ENCODE data around the gene BABAM1. TPM values are rescaled to one million over a fixed set of nuclear protein-coding genes. Genes with fewer than 3 reads are reported as not detected.

The BABAM1 gene
- total and polyA plus RNA-seq, 9 of the 15 experiments (the other 6 are each of a cell fraction or from before 2014, with no cell fraction given): 14.7 to 160 (median 113) TPM

DNA sequence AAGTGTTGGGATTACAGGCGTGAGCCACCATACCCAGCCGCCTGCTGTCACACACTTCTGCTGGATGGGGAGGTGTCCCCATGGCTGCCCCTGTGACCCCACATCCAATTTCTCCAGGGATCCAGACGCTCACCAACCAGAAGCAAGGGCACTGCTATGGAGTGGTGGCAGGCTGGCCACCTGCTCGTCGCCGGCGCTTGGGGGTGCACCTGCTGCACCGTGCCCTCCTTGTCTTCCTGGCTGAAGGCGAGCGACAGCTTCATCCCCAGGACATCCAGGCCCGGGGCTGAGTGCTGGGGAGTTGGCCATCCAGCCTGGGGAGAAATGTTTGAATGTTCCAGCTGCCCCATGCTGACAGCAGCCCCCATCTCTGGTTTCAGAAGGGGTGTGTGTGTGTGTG, 19.0 kb downstream of the BABAM1 start:
- H3K4me1 ChIP-seq (replicated peaks in 1 of 2; ENCODE audit: control insufficient read depth in 2 of 2, insufficient read depth in 2 of 2, low read length in 2 of 2): peaks cover 2 to 40% of the 10 kb centered on the region in 2 experiments; a peak in 4 of 5 replicates
- no peak for DNase-seq (ENCODE audit: extremely low read depth in 1 of 4, low spot score in 3 of 4)
- POLR2A ChIA-PET: no interaction called here
- H3K79me2 ChIP-seq (ENCODE audit: control insufficient read depth, insufficient read depth, low read length): peaks cover 5% of the 10 kb centered on the region; the same call in 2 of the 3 replicates
- no peak overlapping the region; the same call in 2 of the 3 replicates for H3K27ac ChIP-seq (ENCODE audit: extremely low read depth, low read depth, low read length)
- H3K36me3 ChIP-seq (ENCODE audit: control insufficient read depth, insufficient read depth, low read length): peaks cover 13% of the 10 kb centered on the region; the same call in 1 of the 3 replicates
- TF ChIP-seq, protein P1, sequence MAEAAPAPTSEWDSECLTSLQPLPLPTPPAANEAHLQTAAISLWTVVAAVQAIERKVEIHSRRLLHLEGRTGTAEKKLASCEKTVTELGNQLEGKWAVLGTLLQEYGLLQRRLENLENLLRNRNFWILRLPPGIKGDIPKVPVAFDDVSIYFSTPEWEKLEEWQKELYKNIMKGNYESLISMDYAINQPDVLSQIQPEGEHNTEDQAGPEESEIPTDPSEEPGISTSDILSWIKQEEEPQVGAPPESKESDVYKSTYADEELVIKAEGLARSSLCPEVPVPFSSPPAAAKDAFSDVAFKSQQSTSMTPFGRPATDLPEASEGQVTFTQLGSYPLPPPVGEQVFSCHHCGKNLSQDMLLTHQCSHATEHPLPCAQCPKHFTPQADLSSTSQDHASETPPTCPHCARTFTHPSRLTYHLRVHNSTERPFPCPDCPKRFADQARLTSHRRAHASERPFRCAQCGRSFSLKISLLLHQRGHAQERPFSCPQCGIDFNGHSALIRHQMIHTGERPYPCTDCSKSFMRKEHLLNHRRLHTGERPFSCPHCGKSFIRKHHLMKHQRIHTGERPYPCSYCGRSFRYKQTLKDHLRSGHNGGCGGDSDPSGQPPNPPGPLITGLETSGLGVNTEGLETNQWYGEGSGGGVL (CRISPR knock-in tag; IDR thresholded peaks at IDR 0.05): no peak
- H3K9ac ChIP-seq (ENCODE audit: insufficient read depth in 1 of 2, low read depth in 2 of 2, low read length in 2 of 2): peak overlapping the region in 1 of 2 experiments; percentile 82; a peak in 2 of 4 replicates
- WGBS (ENCODE audit: insufficient coverage, low coverage, missing lambda C conversion rate): 81% methylated on average over 11 of the region's 11 CpGs
- no peak for ATAC-seq
- H3K4me2 ChIP-seq (ENCODE audit: insufficient read depth, low read length): no peak overlapping the region
- in situ Hi-C loops (cut with MboI) (loop anchor here (5.0 kb wide), 1 partner anchor 214 kb away; no protein-coding TSS in a partner anchor), intact Hi-C loops (cut with micrococcal nuclease) (no loop called here)
- no TSS peak for BruUV-seq (replicated peaks)
- H3K9me1 ChIP-seq (ENCODE audit: control insufficient read depth, insufficient read depth, low read length): no peaks in the 10 kb centered on the region
- peaks cover 6% of the 10 kb centered on the region; the same call in 1 of the 2 replicates for H4K20me1 ChIP-seq (replicated peaks; ENCODE audit: control insufficient read depth, insufficient read depth, low read length)
- CTCF ChIA-PET (ENCODE audit: low intra/inter-chr PET ratio): no interaction called here
- H2AFZ ChIP-seq (ENCODE audit: low read depth, low read length): no peak overlapping the region; the same call in 1 of the 2 replicates
- no peaks in the 10 kb centered on the region for H3K27me3 ChIP-seq (ENCODE audit: control insufficient read depth in 2 of 2, insufficient read depth in 2 of 2, low read length in 2 of 2)
- no peak overlapping the region for H3K4me3 ChIP-seq
- no peaks in the 10 kb centered on the region for H3K9me3 ChIP-seq (replicated peaks; ENCODE audit: control insufficient read depth, insufficient read depth, low read depth, low read length)
- no peak for FAIRE-seq

DNA sequence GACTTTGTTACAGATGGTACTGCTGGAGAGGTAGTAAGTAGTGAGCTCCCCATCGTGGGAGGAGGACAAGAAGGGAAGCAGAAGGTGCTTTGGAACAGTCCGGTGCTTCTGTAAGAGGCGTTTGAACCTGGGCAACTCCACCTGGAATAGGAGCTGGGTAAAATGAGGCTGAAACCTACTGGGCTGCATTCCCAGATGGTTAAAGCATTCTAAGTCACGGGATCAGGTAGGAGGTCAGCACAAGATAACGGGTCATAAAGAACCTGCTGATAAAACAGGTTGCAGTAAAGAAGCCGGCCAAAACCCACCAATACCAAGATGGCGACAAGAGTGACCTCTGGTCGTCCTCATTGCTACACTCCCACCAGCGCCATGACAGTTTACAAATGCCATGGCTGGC, 19.5 kb downstream of the BABAM1 start:
- ChIA-PET POLR2A (no interaction called here), CTCF (ENCODE audit: low intra/inter-chr PET ratio) (no interaction called here)
- Histone ChIP-seq H3K27me3 (ENCODE audit: control insufficient read depth in 2 of 2, insufficient read depth in 2 of 2, low read length in 2 of 2) (no peaks in the 10 kb centered on the region), H2AFZ (ENCODE audit: low read depth, low read length) (peak overlapping the region; percentile 45; the same call in 1 of the 2 replicates), H3K9me3 (replicated peaks; ENCODE audit: control insufficient read depth, insufficient read depth, low read depth, low read length) (no peaks in the 10 kb centered on the region), H4K20me1 (replicated peaks; ENCODE audit: control insufficient read depth, insufficient read depth, low read length) (peaks cover 6% of the 10 kb centered on the region; the same call in 1 of the 2 replicates), H3K9ac (ENCODE audit: insufficient read depth in 1 of 2, low read depth in 2 of 2, low read length in 2 of 2) (peak overlapping the region in 1 of 2 experiments; percentile 28; a peak in 1 of 4 replicates), H3K36me3 (ENCODE audit: control insufficient read depth, insufficient read depth, low read length) (peaks cover 13% of the 10 kb centered on the region; the same call in 1 of the 3 replicates), H3K4me1 (replicated peaks in 1 of 2; ENCODE audit: control insufficient read depth in 2 of 2, insufficient read depth in 2 of 2, low read length in 2 of 2) (peaks cover 2 to 39% of the 10 kb centered on the region in 2 experiments; a peak in 4 of 5 replicates), H3K27ac (ENCODE audit: extremely low read depth, low read depth, low read length) (no peak overlapping the region; the same call in 2 of the 3 replicates), H3K9me1 (ENCODE audit: control insufficient read depth, insufficient read depth, low read length) (no peaks in the 10 kb centered on the region), H3K4me2 (ENCODE audit: insufficient read depth, low read length) (no peak overlapping the region), H3K79me2 (ENCODE audit: control insufficient read depth, insufficient read depth, low read length) (peaks cover 5% of the 10 kb centered on the region; the same call in 2 of the 3 replicates), H3K4me3 (no peak overlapping the region)
- ATAC-seq (no peak), FAIRE-seq (peak; percentile 11), DNase-seq (ENCODE audit: extremely low read depth in 1 of 4, low spot score in 3 of 4) (no peak)
- WGBS (ENCODE audit: insufficient coverage, low coverage, missing lambda C conversion rate): 34% methylated on average over 9 of the region's 9 CpGs
- in situ Hi-C loops (cut with MboI) (loop anchor here (5.0 kb wide), 1 partner anchor 214 kb away; no protein-coding TSS in a partner anchor), intact Hi-C loops (cut with micrococcal nuclease) (no loop called here)
- BruUV-seq (replicated peaks): no TSS peak
- TF ChIP-seq NR2C1 (IDR thresholded peaks at IDR 0.05): 0 out of 2 replicates have a peak, but pooled peaks have one; percentile 9
- no peak for TF ChIP-seq NR2C1 (tag; IDR thresholded peaks at IDR 0.05)
- TF ChIP-seq PRPF4 (IDR thresholded peaks at IDR 0.05; ENCODE audit: insufficient read depth, low read depth, low read length, poor library complexity, severe bottlenecking): no peak
- 0 out of 2 replicates have a peak, but pooled peaks have one; percentile 2 for TF ChIP-seq TFE3 (CRISPR knock-in tag; IDR thresholded peaks at IDR 0.05)
- peak; percentile 41; the same call in 1 of the 2 replicates for TF ChIP-seq ESRRA (IDR thresholded peaks at IDR 0.05; ENCODE audit: borderline replicate concordance, low read depth)
- TF ChIP-seq YY1 (IDR thresholded peaks at IDR 0.05; ENCODE audit: borderline replicate concordance in 1 of 3, control insufficient read depth in 1 of 3, extremely low read depth in 1 of 3, insufficient read depth in 3 of 3, insufficient read length in 1 of 3, insufficient replicate concordance in 2 of 3, low read depth in 1 of 3, low read length in 2 of 3): peak in 1 of 3 experiments; percentile 64
- no peak for TF ChIP-seq ZNF445 (CRISPR knock-in tag; IDR thresholded peaks at IDR 0.05; ENCODE audit: low read depth)

Measured in K562 (cell line).